Stimulated activated CD8-positive, alpha-beta memory T cell treated with anti-CD3 and anti-CD28 coated beads, Interleukin-15, amount 100 ng/mL, for 4 hours (primary cell): ENCODE results near the gene SPATA18.
"Not testable (repeated sequence)": the region's sequence is repeated elsewhere in the genome, so short reads cannot be mapped to it uniquely, and the experiment has no call there.

ENCODE experiments used
- DNase-seq, 2 donors: peaks; one replicate each; pipeline ENCODE4 v3.0.0-alpha.2; 2020; ENCODE audit warnings: low read depth in 2 of 2

The SPATA18 gene

DNA sequence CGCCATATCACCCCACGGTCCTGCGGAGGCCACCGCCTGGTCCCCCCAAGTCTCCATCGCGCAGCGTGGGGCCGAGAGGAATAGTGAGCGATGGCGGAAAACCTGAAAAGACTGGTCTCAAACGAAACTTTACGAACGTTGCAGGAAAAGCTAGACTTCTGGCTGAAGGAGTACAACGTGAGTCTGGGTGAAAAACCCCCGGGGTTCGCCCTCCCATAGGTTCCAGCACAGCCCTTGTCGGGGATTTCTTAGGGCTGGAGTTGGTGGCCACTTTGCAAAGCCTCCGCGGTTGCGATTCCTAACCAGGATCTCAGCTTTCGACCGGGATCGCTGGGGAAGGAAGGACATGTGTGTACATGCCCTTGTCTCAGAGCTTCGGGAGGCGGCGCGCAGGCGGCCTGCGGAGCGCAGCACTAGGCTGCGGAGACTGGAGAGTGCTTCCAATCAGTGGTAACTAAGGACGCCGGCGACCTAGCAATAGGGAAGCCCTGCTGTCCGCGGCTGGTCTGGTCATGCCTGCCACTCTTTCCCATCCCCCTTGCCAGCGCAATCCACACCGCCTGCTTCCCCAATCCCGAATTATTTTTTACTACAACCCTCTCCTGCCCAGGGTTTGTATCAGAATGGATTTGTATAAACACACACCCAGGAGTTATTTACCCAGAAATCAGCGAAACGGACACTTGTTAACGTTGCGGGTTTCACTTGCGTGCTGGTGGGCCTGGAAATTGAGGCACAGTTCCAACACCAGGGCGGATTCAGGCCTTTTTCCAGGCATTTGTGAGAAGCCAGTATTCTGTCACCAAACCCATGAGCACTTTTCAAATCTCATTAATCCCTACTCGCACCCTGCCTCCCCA, 741 bp downstream of the SPATA18 start:
- DNase-seq: no peak

DNA sequence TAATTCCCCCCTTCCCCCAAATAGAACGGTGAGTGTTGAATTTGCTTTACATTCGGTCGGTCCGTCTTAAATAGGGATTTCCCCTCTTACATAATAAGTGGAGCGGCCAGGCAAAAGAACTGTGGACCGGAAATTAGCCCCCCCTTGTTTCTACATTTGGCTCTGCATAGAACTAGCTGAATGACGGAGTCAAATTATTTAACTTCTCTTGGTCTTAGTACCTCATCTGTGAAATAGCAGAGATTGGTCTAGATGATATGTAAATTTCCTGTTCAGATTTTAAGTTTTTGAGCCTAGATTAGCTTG, 1.3 kb downstream of the SPATA18 start:
- DNase-seq: no peak

DNA sequence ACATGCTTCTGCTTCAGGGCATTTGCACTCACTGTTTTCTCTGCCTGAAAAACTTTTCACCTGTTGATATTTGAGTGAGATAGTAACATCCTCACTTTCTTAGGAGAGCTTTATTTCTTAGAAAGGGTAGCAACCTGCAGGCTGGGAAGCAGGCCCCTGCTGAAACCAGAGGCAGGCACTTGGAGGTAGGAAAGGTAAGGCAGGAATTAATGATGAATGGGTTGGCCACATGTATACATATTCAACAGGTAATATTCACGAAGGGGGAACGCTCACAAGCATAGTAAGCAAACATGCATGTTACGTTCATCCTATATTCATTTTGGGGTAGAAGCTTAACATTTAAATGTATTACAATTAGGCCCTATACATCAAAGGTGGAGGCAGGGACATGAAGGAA, 3.1 kb downstream of the SPATA18 start:
- DNase-seq: no peak

DNA sequence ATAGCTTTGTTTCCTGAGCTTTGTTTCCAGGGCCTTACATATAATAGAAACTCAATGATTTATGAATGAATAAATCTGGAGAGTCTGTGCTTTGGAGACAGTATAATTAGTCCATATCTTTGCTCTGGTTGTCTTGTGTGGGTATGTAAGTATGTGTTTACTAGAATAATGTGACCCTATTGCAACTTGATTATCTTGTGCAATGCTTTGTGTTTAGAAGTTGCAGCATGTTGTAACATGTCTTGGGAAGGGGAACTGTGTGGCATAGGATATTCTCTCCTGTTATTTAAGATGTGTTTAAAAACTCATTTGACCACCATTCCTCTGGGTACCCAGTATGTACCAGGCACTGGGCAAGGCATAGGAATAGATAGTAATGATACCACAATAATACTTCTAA, 6.1 kb downstream of the SPATA18 start:
- DNase-seq: no peak

DNA sequence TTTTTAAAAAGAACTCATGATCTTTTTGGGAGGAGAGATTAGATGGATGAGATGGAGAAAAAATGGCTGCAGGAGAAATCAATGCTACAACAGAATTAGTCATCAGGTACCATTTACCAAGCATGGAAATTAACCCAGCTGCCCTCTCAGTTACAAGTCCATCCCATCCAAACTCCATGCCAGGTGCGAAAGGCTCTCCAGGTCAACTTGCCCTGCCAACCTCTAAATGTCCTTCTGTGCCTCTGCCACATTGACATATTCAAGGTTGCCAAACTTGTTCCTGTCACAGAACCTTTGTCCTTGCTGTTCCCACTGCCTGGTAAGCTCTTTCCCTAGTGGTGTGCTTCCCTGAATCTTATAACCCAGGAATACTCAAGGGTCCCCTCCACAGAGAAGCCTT, 7.2 kb downstream of the SPATA18 start:
- no peak for DNase-seq

DNA sequence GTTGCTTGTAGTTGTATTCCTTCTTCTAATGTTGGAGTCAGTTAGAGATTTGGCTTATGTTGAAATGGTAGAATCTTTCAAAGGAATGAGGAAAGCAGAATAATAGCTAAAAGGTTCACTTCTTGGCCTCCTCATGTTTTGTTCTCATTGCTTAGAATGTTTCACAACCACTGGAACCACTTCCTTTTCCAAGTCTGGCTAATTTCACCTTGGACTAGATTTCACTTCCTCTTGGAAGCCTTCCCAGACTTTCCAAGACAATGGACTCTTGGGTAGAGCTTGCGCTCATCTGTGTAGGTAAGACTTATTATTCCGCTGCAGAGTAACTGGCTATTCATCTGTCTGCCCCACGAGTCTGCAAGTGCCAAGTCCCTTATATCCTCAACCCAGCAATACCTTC, 8.3 kb downstream of the SPATA18 start:
- no peak for DNase-seq

DNA sequence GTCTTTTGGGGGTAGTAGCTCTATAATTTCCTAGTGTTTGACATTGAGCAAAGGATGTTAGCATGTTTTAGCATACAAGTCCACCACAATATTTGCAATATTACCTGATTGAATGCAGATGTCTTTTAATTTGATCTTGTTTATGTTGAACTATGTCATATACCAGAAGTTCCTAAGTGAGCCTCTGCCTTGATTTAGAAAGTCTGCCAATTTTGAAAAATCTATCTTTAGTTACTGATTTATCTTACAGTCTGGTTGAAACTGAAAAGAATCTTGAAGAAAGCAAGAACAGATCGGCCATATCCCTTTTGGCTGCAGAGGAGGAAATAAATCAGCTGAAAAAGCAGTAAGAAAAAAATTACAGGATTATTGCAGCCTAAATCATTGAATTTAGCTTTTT, 18.5 kb downstream of the SPATA18 start:
- no peak for DNase-seq

DNA sequence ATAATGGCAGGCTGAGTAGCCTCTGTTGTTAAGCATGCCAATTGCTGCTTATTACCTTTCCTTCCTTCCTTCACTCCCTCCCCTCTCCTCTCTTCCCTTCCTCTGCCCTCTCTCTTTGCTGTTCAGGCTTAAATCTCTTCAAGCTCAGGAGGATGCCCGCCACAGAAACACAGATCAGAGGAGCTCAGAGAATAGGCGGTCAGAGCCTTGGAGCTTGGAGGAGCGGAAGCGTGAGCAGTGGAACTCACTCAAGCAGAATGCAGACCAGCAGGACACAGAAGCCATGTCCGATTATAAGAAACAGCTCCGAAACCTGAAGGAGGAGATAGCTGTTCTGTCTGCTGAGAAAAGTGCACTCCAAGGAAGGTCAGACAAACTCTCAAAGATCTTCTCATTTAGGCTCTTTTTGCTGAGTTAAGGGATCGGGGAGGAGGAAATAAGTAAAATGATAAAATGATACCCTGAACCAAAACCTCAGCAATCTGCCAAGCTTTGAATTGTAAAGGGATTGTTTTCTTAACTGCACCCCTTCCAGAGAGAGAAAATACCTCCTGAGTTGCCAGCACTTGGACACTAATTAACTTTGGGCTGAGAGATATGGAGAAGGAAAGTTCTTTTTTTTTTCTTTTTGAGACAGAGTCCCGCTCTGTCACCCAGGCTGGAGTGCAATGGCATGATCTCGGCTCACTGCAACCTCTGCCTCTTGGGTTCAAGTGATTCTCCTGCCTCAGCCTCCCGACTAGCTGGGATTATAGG, 20.9 kb downstream of the SPATA18 start:
- DNase-seq: no peak

DNA sequence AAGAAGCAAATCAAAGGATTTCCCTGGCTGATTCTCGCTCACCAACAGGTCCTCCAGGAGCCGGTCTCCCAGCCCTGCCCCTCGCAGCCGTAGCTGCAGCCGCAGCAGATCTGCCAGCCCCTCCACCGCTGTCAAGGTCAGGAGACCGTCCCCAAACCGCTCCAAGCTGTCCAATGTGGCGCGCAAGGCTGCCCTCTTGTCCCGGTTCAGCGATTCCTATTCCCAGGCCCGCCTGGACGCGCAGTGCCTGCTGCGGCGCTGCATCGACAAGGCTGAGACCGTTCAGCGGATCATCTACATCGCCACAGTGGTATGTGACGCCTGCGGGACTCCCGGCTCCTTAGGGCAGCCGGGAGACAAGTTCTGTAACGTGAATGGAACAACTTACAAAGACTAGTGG, 25.6 kb downstream of the SPATA18 start:
- no peak for DNase-seq

DNA sequence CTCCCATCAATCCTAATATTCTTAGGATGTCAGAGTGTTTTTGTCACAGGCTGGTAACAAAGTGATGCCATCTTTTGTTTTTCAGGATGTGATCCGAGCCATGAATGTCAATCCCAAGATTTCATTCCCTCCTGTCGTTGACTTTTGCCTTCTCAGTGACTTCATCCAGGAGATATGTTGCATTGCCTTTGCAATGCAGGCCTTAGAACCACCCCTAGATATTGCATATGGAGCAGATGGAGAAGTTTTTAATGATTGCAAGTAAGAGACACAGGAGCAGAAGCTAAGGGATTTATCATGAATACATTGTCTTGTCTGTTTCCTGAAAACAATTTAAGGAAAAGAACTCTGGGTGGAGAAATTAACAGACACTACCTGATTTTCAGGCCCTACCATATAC, 28.6 kb downstream of the SPATA18 start:
- DNase-seq: no peak

DNA sequence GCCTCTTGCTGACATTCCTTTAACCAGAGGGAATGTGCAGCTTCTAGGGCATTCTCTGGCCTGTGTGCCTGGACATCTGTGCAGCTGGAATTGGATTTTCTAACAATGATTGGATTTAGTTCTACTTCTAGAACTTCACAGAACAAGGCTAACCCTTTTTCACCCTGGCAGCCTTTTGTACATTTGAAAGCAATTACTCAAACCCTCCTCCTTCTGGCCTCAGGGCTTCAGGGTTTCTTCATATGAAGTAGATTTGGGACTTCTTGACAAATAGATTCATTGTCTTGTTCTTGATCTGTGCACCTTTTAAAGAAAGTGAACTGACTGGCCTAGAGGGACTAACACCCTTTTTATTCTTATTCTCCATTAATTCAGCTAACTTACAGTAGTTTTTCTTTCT, 30.1 kb downstream of the SPATA18 start:
- no peak for DNase-seq

DNA sequence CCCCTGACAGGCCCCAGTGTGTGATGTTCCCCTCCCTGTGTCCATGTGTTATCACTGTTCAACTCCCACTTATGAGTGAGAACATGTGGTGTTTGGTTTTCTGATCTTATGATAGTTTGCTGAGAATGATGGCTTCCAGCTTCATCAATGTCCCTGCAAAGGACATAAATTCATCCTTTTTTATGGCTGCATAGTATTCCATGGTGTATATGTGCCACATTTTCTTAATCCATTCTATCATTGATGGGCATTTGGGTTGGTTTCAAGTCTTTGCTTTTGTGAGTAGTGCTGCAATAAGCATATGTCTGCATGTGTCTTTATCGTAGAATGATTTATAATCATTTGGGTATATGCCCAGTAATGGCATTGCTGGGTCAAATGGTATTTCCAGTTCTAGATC, 35.3 kb downstream of the SPATA18 start:
- not testable (repeated sequence) for DNase-seq

DNA sequence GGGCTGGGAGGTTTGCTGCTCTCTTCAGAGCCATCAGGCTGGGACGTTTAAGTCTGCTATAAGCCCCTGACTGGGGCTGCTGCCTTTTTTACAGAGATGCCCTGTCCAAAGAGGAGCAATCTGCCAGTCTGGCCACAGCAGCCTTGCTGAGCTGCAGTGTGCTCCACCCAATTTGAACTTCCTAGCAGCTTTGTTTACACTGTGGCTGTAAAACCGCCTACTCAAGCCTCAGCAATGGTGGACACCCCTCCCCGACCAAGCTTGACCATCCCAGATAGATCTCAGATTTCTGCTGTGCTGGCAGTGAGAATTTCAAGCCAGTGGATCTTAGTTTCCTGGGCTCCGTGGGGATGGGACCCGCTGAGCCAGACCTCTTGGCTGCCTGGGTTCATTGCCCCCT, 40.7 kb downstream of the SPATA18 start:
- no peak for DNase-seq

DNA sequence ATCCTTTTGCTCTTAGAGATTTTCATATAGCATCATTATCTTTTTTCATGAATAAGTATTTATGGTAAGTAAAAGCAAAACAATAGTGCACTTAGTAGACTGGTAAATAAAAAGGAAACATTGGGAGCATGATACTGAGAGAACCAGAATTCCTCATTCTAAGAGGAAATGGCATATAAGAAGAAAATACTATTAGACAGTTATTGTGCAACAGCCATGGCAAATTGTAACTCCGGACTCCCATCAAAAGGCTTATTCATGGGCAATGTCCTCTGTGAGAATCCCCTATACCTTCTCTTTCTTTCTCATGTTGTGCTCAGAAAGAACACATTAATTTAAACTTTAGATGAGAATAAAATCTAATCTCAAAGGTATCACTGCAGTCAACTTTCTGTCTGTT, 42.4 kb downstream of the SPATA18 start:
- DNase-seq: no peak

DNA sequence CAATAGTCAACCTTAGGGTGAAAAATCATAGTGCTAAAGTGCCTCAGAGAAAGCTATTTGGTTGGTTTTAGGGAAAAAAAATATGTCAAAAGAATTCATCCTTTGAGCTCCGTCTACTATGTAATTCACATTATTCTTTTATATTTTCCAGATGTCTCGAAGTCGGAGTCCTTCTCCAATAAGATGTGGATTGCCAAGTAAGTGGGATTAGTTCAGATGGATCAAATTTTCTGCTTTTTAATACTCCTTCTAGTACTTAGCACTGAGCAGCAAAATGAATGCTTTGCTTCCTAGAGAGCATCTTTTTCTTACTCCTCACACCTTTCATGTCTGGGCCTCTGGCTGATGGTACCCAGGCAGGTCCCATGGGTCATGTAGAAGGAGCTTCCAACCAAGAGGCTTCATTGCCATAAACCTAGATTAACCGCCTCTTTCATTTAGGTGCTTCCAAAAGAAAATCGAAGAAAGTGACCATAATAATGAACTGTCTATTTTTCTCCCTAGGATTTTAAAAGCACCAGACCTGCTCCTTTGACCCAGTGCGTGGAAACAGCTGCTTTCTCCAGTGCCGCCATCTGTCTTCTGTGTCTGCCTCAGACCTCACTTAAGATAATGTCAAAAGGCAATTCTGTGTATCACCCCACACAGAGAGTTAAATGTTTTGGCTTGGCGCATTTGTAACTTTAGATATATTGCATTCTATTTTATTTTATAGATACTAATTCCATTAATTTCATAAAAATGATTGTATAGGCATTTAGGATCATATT, 43.5 kb downstream of the SPATA18 start:
- no peak for DNase-seq

DNA sequence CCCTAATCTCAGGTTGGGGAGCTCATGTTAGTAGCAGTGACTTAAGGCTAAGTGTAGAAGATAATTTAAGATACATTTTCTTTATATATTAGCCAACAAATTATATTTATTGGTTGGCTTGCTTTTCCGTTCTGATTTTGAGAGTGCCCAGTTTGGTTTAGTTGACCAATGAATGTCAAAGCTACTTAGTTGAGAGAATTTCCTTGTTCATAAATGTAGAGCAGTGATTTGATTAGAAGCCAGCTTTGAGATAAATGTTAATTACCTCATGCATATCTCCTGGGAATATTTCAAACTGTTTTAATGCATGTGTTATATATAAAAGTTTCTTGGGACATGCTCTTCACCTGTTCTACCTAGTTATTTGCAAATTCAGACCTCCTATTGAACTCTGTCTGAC, 44.3 kb downstream of the SPATA18 start:
- DNase-seq: no peak

DNA sequence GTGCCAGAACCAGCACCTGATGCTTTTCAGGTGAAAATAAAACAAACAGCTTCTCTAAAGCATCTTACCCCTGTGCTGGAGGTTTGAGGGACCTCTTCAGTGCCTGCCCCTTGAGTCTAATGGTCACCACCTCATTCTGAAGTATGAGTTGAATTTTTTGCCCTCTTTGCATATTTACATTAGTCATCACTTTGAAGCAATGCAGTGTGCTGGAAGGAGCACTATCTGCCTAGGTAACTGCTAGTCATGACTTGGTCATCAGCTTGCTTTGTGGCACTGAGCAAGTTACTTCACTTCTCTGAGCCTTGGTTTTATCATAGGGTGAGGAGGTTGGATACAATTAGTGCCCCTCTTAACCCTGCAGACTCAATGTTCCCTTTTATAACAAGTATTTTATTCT, 44.9 kb downstream of the SPATA18 start:
- no peak for DNase-seq

DNA sequence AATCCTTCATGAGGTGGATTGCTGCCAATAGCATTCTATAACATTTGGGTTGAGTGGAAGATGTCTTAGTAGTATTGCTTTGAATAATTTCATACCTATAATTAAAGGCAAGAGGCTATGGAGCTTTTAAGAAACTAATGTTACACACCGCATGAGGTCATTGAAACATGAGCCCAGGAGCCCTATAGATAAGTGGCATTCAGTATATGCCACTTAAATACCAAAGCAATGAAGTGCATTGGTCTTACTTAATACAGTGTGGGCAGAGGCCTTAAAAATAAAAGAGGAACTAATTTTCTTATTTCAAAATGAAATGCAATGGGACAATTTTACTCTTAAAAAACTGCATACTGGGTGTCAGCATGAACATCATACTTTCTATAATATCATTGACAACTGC, 47.5 kb downstream of the SPATA18 start:
- no peak for DNase-seq

DNA sequence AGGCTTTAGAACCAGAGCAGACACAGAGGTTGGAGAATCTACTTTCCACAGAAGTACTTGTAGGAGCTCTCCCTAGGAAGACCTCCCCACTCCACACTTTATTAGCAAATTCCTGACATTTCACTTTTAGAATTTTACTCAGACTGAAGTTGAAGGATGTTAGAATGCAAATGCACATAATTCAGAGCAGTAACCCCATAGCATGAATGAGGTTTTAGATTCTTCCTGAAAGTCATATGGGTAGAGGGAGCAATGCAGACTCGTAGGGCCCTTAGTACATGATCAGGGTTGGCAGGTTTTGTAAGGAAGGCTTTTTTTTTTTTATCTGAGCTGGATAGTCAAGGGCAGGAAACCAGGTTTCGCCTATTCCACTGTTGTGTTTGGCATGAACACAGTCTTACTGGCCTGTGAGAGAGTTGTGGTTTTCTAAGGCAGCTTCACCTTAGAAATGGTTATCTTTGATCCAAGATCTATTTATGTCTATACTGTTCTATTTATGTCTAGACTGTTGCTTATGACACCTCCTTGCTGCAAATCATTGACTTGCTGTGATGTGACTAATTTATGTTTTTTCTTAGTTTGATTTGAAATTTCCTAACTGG, 48.9 kb downstream of the SPATA18 start:
- no peak for DNase-seq

DNA sequence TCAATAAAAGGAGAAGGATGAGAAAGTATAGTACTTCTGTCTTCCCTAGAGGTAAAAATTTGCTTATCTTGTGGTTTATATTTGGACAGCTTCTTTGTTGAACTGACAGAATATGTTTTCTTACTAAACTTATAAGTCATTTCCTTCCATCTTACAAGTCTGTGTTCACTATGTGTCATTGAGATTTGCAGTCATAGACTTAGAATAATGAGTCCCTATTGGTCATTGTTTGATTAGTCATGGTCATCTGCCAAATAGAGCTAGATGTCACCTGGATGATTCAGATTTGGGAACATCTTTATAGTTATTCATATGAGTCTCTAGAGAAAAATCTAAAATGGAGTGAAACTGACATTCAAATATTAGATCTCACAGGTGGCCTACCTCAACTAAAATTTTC, 51.5 kb downstream of the SPATA18 start:
- DNase-seq: no peak

DNA sequence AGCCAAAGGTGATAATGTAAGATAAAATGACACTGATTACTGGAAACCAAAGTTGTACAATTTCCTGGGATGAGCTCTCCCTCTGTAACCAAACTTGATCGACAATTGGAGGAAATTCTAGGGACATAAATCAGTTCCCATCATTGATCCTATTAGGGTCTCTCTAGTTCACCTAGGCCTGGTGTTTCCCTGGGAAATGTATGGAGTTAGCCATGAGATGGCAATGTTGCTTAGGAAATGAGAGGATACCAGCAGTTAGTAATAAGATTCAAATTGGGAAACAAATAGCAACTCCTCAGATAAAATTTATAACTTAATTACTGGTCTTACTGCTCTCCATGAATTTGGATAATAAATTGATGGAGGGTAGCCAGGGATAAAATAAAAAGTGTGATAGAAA, 52.2 kb downstream of the SPATA18 start:
- no peak for DNase-seq

DNA sequence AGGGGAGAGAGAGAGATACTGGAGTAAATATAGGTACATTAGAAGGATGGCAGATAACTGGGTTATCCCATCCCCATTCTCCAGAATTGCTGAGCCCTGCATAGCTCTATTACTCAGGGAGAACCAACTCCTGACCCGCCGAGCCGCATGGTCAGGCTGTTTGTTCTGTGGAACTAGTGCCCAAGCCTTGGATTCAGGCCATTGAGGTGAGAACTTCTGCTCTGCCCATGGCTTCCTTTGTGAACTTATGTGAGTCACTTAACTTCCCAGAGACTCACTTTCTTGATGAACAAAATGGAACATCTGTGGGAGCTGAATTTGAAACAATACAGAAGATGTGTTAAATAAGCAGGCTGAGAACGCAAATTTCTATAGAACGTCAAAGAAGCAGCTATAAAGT, 54.2 kb downstream of the SPATA18 start:
- no peak for DNase-seq
